GM21528 (cell line): ENCODE data around the gene TBC1D16.

Source experiments
- ATAC-seq: cut with Tn5 transposase; IDR thresholded peaks from one replicate; pipeline ENCODE4 v1.9.1; 2021; ENCODE audit warnings: mild to moderate bottlenecking, moderate library complexity; ENCODE audit not compliant: unreplicated experiment, low FRiP score

The TBC1D16 gene

GRCh38 chr17:80035687-80035936 is at the start of gene TBC1D16:
Gene TBC1D16, minus strand, starts transcription at chr17:80035872. Its CDS starts 22,325 bp downstream, at chr17:80013547.
- ATAC-seq = no peak

GRCh38 chr17:80084773-80085172 is 49.1 kb upstream of the TBC1D16 start:
- no peak for ATAC-seq

GRCh38 chr17:80083136-80083661 is 47.5 kb upstream of the TBC1D16 start:
- ATAC-seq = no peak

GRCh38 chr17:80082403-80083135 is 46.9 kb upstream of the TBC1D16 start:
- ATAC-seq = no peak

GRCh38 chr17:80081596-80081995 is 45.9 kb upstream of the TBC1D16 start:
- no peak for ATAC-seq

- no peak for ATAC-seq
Observed at GRCh38 chr17:80080081-80080480, 44.4 kb upstream of the TBC1D16 start.

- no peak for ATAC-seq
Observed at GRCh38 chr17:80072410-80072809, 36.7 kb upstream of the TBC1D16 start.

GRCh38 chr17:80071116-80071841 is 35.6 kb upstream of the TBC1D16 start:
- ATAC-seq = no peak

GRCh38 chr17:80070375-80071115 is 34.9 kb upstream of the TBC1D16 start:
- ATAC-seq = no peak

- ATAC-seq = no peak
Observed at GRCh38 chr17:80068301-80069222, 32.9 kb upstream of the TBC1D16 start.

- ATAC-seq = no peak
Observed at GRCh38 chr17:80067393-80067986, 31.8 kb upstream of the TBC1D16 start.

- no peak for ATAC-seq
Observed at GRCh38 chr17:80065478-80066170, 30.0 kb upstream of the TBC1D16 start.

GRCh38 chr17:80064696-80065095 is 29.0 kb upstream of the TBC1D16 start:
- no peak for ATAC-seq

GRCh38 chr17:80063830-80064585 is 28.3 kb upstream of the TBC1D16 start:
- ATAC-seq = no peak

- ATAC-seq = no peak
Observed at GRCh38 chr17:80061421-80061820, 25.7 kb upstream of the TBC1D16 start.

GRCh38 chr17:80060644-80061043 is 25.0 kb upstream of the TBC1D16 start:
- ATAC-seq = no peak

- no peak for ATAC-seq
Observed at GRCh38 chr17:80058311-80058955, 22.8 kb upstream of the TBC1D16 start.

GRCh38 chr17:80055597-80055996 is 19.9 kb upstream of the TBC1D16 start:
- ATAC-seq = no peak
